ENCODE results near the gene DYNC2I2. TPM values are rescaled to one million over a fixed set of nuclear protein-coding genes. Genes with fewer than 3 reads are reported as not detected.

DYNC2I2 gene
- polyA plus RNA-seq, 1 of the 3 experiments (the other 2 are of a cell fraction) = 73.7 TPM

GRCh38 chr9:128640603-128641002 is 16.0 kb downstream of the DYNC2I2 start:
- H3K9me2 ChIP-seq = no peaks in the 10 kb centered on the region
- CTCF ChIA-PET = no interaction called here
- POLR2A ChIA-PET = no interaction called here

More at GRCh38 chr9:128640603-128641002, 16.0 kb downstream of the DYNC2I2 start:
- TF ChIP-seq RCOR1 (IDR thresholded peaks at IDR 0.05; ENCODE audit: low read length) (no peak), REST (IDR thresholded peaks at IDR 0.05; ENCODE audit: low read depth, low read length) (no peak), MAX (IDR thresholded peaks at IDR 0.05; ENCODE audit: low read depth) (no peak), TAF1 (IDR thresholded peaks at IDR 0.05; ENCODE audit: borderline replicate concordance, low read depth, low read length) (no peak), NFIC (IDR thresholded peaks at IDR 0.05; ENCODE audit: borderline replicate concordance) (no peak), CHD2 (IDR thresholded peaks at IDR 0.05; ENCODE audit: low read length, partially characterized antibody) (no peak), EP300 (IDR thresholded peaks at IDR 0.05; ENCODE audit: borderline replicate concordance in 1 of 2, low read depth in 1 of 2, low read length in 1 of 2) (no peak), ELF1 (IDR thresholded peaks at IDR 0.05) (no peak), IRF3 (IDR thresholded peaks at IDR 0.05; ENCODE audit: low read depth, low read length) (no peak), GATA2 (CRISPR knock-in tag; IDR thresholded peaks at IDR 0.05) (no peak), MEF2A (IDR thresholded peaks at IDR 0.05; ENCODE audit: borderline replicate concordance, low read depth) (no peak), USF1 (IDR thresholded peaks at IDR 0.05; ENCODE audit: borderline replicate concordance, low read depth) (no peak), YY1 (IDR thresholded peaks at IDR 0.05; ENCODE audit: low read depth) (no peak), JUND (IDR thresholded peaks at IDR 0.05) (no peak), SMC3 (IDR thresholded peaks at IDR 0.05; ENCODE audit: low read depth, low read length) (no peak), GABPA (IDR thresholded peaks at IDR 0.05; ENCODE audit: low read depth) (no peak), SIN3A (IDR thresholded peaks at IDR 0.05; ENCODE audit: borderline replicate concordance, low read depth, low read length) (no peak), PBX3 (IDR thresholded peaks at IDR 0.05) (no peak), TEAD4 (IDR thresholded peaks at IDR 0.05; ENCODE audit: borderline replicate concordance, insufficient read depth) (no peak)
- no peak for DNase-seq
- no peak overlapping the region for H2AFZ ChIP-seq (ENCODE audit: low read depth)
- peaks cover 10% of the 10 kb centered on the region for H3F3A ChIP-seq (replicated peaks; ENCODE audit: insufficient read depth)
- H3K4me3 ChIP-seq (ENCODE audit: low read depth in 2 of 2, low read length in 1 of 2) = no peak overlapping the region
- 96% methylated on average over 13 of the region's 18 CpGs for WGBS (ENCODE audit: low lambda C conversion rate)
- H3K79me2 ChIP-seq (ENCODE audit: insufficient read depth) = peaks cover 39% of the 10 kb centered on the region; the same call in 1 of the 2 replicates
- no peak overlapping the region for H3K27ac ChIP-seq (ENCODE audit: low read depth in 2 of 2, low read length in 1 of 2)
- H3K4me2 ChIP-seq = no peak overlapping the region
- peaks cover 5 to 12% of the 10 kb centered on the region in 2 experiments for H3K36me3 ChIP-seq (replicated peaks in 1 of 2; ENCODE audit: control insufficient read depth in 1 of 2, insufficient read depth in 2 of 2, low read length in 1 of 2)
- H3K9me3 ChIP-seq = no peaks in the 10 kb centered on the region
- peaks cover 7 to 17% of the 10 kb centered on the region in 2 experiments; a peak in 2 of 4 replicates for H3K4me1 ChIP-seq (ENCODE audit: control insufficient read depth in 1 of 2, insufficient read depth in 2 of 2, low read depth in 1 of 2, low read length in 1 of 2)
- no peak overlapping the region for H3K9ac ChIP-seq
- no peaks in the 10 kb centered on the region for H4K20me1 ChIP-seq (ENCODE audit: insufficient read depth)
- no peaks in the 10 kb centered on the region for H3K27me3 ChIP-seq (ENCODE audit: insufficient read depth)

Measured in SK-N-SH (cell line).